ENCODE results near the gene ARHGAP31.

- no peak for TF ChIP-seq CTCF (IDR thresholded peaks at IDR 0.05; ENCODE audit: low read depth, low read length)
- TF ChIP-seq POLR2A (IDR thresholded peaks at IDR 0.05; ENCODE audit: extremely low read depth, insufficient read length), result no peak
These were observed 162.3 kb downstream of the ARHGAP31 start for GRCh38 chr3:119456469-119456868.
